ENCODE results near the gene SERTAD4.

DNA sequence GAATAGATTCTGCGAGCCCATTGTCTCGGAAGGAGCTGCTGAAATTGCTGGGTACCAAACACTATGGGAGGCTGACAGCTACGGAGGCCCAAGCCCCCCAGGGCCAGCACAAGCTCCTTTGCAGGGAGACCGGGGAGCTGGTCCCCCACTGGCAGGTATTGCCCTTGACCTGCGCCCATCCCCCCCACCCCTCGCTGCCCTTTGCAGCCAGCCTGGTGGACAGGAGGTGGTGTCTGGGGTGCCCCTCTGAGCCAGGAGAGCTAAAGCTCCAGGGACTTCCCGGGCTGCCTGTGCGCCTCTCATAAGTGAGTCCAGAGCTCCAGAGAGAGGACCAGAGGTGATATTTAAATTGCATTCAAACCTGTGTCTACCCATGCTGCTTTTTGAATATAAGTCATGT is 5.4 kb downstream of the SERTAD4 start:
- no peak for TF ChIP-seq ZNF274 (IDR thresholded peaks at IDR 0.05; ENCODE audit: low read depth, low read length)
- TF ChIP-seq SUZ12 (IDR thresholded peaks at IDR 0.05; ENCODE audit: extremely low read depth, insufficient read depth, insufficient read length): no peak
